ENCODE data around the gene FAM167B. TPM values are rescaled to one million over a fixed set of nuclear protein-coding genes. Genes with fewer than 3 reads are reported as not detected.
A peak's percentile ranks its signal among the peaks of the same experiment; 100 is the strongest.

FAM167B gene
- total RNA-seq (ENCODE audit: unreplicated experiment): 1.4 TPM
- long read RNA-seq: 0 reads

DNA sequence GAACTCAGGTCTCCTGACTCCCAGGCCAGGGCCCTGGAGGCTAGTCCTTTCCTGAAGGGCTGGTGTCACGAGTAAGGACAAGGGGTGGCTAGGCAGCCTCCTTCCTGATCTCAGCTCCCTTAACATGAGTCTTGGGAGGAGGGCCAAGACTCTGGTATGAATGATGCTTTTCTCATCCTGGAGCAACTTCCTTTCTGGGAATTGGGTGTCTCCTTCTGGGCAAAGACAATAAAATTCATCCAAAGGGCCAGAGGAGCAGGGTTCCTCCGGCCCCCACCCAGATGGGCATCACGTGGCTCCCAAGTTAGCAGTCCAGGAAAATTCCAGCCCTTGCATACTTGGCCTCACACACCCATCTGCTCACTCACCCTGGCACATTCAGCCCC is at the start of gene FAM167B:
FAM167B (plus strand) TSS at position 335 of the 386 bp plus-strand sequence. CDS start 200 bp downstream, outside the sequence.
- DNase-seq (ENCODE audit: low spot score): no peak
- H3K4me1 Mint-ChIP-seq (ENCODE audit: unreplicated experiment): peaks cover 42% of the 10 kb centered on the region
- peak within 1 kb of the TSS; percentile 71 for H3K27ac Mint-ChIP-seq (ENCODE audit: unreplicated experiment)
- peaks cover 2% of the 10 kb centered on the region for H3K36me3 Mint-ChIP-seq (ENCODE audit: low read depth, unreplicated experiment)
- TF ChIP-seq, protein P1, sequence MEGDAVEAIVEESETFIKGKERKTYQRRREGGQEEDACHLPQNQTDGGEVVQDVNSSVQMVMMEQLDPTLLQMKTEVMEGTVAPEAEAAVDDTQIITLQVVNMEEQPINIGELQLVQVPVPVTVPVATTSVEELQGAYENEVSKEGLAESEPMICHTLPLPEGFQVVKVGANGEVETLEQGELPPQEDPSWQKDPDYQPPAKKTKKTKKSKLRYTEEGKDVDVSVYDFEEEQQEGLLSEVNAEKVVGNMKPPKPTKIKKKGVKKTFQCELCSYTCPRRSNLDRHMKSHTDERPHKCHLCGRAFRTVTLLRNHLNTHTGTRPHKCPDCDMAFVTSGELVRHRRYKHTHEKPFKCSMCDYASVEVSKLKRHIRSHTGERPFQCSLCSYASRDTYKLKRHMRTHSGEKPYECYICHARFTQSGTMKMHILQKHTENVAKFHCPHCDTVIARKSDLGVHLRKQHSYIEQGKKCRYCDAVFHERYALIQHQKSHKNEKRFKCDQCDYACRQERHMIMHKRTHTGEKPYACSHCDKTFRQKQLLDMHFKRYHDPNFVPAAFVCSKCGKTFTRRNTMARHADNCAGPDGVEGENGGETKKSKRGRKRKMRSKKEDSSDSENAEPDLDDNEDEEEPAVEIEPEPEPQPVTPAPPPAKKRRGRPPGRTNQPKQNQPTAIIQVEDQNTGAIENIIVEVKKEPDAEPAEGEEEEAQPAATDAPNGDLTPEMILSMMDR (IDR thresholded peaks at IDR 0.05; ENCODE audit: unreplicated experiment): no peak
- H3K9me3 Mint-ChIP-seq (ENCODE audit: unreplicated experiment): no peaks in the 10 kb centered on the region
- H3K27me3 Mint-ChIP-seq (ENCODE audit: unreplicated experiment): peaks cover 14% of the 10 kb centered on the region
- peak within 1 kb of the TSS; percentile 51 for H3K4me3 Mint-ChIP-seq (ENCODE audit: unreplicated experiment)

GRCh38 chr1:32197837-32198236 is 49.2 kb upstream of the FAM167B start:
- TF ChIP-seq, protein P1 (IDR thresholded peaks at IDR 0.05; ENCODE audit: unreplicated experiment): no peak
- Mint-ChIP-seq H3K27ac (ENCODE audit: unreplicated experiment) (no peak overlapping the region), H3K4me1 (ENCODE audit: unreplicated experiment) (peaks cover 40% of the 10 kb centered on the region), H3K9me3 (ENCODE audit: unreplicated experiment) (no peaks in the 10 kb centered on the region), H3K4me3 (ENCODE audit: unreplicated experiment) (peak overlapping the region; percentile 84), H3K36me3 (ENCODE audit: low read depth, unreplicated experiment) (peaks cover 39% of the 10 kb centered on the region), H3K27me3 (ENCODE audit: unreplicated experiment) (peaks cover 16% of the 10 kb centered on the region)
- DNase-seq (ENCODE audit: low spot score): no peak

DNA sequence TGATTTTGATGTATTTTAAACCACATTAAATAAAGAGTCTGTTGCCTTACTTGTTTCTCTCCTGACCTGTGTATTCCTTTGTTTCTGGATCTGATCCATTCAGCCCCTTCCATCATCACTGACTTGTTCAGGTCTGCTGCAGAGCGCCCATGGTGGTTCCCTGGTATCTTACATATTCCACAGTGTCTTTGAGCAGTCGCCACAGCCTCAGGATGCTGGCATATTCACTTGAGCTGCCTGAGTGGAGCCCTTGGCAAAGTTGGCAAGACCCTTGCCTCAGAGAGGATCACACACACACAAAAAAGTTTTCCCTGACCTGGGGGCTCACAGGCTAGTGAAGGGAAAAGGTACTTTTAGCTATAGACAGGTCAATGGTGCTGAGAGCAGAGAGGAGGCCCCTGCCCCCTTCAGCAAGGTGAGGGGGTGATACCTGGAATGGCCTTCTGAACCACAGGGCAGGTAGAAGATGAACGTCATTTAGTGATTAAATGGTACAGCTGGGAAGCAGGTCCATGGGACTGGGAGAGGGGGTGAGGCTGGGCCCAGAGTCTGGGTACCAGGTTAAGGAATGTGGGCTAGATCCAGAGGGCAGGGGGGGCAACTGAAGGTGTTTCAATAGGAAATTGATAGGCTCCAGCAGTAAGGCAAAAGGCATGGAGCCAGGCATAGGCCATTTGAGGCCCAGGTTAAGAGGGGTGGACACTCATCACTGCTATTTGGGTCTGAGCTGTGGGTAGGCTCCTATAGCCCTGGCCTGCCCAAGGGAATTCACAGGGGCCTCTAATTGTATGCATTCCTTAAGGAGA is 48.6 kb upstream of the FAM167B start:
- TF ChIP-seq, protein P1 (IDR thresholded peaks at IDR 0.05; ENCODE audit: unreplicated experiment): no peak
- Mint-ChIP-seq H3K9me3 (ENCODE audit: unreplicated experiment) (no peaks in the 10 kb centered on the region), H3K4me1 (ENCODE audit: unreplicated experiment) (peaks cover 40% of the 10 kb centered on the region), H3K36me3 (ENCODE audit: low read depth, unreplicated experiment) (peaks cover 33% of the 10 kb centered on the region), H3K27me3 (ENCODE audit: unreplicated experiment) (peaks cover 16% of the 10 kb centered on the region), H3K27ac (ENCODE audit: unreplicated experiment) (no peak overlapping the region), H3K4me3 (ENCODE audit: unreplicated experiment) (peak overlapping the region; percentile 84)
- DNase-seq (ENCODE audit: low spot score): no peak

- H3K9me3 Mint-ChIP-seq (ENCODE audit: unreplicated experiment): no peaks in the 10 kb centered on the region
- peaks cover 40% of the 10 kb centered on the region for H3K4me1 Mint-ChIP-seq (ENCODE audit: unreplicated experiment)
- DNase-seq (ENCODE audit: low spot score): no peak
- TF ChIP-seq, protein P1 (IDR thresholded peaks at IDR 0.05; ENCODE audit: unreplicated experiment): no peak
- no peak overlapping the region for H3K27ac Mint-ChIP-seq (ENCODE audit: unreplicated experiment)
- H3K27me3 Mint-ChIP-seq (ENCODE audit: unreplicated experiment): peaks cover 18% of the 10 kb centered on the region
- H3K36me3 Mint-ChIP-seq (ENCODE audit: low read depth, unreplicated experiment): peaks cover 27% of the 10 kb centered on the region
- no peak overlapping the region for H3K4me3 Mint-ChIP-seq (ENCODE audit: unreplicated experiment)
Measured at GRCh38 chr1:32199043-32199716, 47.8 kb upstream of the FAM167B start.

- Mint-ChIP-seq H3K4me3 (ENCODE audit: unreplicated experiment) (peak overlapping the region; percentile 42), H3K9me3 (ENCODE audit: unreplicated experiment) (no peaks in the 10 kb centered on the region), H3K27me3 (ENCODE audit: unreplicated experiment) (peaks cover 20% of the 10 kb centered on the region), H3K27ac (ENCODE audit: unreplicated experiment) (no peak overlapping the region), H3K4me1 (ENCODE audit: unreplicated experiment) (peaks cover 40% of the 10 kb centered on the region), H3K36me3 (ENCODE audit: low read depth, unreplicated experiment) (peaks cover 22% of the 10 kb centered on the region)
- no peak for DNase-seq (ENCODE audit: low spot score)
- TF ChIP-seq, protein P1 (IDR thresholded peaks at IDR 0.05; ENCODE audit: unreplicated experiment): no peak
Measured at GRCh38 chr1:32199717-32200072, 47.3 kb upstream of the FAM167B start.

All from endothelial cell (in vitro differentiated cells).